Measurements from ENCODE around the gene CFAP210.

DNA sequence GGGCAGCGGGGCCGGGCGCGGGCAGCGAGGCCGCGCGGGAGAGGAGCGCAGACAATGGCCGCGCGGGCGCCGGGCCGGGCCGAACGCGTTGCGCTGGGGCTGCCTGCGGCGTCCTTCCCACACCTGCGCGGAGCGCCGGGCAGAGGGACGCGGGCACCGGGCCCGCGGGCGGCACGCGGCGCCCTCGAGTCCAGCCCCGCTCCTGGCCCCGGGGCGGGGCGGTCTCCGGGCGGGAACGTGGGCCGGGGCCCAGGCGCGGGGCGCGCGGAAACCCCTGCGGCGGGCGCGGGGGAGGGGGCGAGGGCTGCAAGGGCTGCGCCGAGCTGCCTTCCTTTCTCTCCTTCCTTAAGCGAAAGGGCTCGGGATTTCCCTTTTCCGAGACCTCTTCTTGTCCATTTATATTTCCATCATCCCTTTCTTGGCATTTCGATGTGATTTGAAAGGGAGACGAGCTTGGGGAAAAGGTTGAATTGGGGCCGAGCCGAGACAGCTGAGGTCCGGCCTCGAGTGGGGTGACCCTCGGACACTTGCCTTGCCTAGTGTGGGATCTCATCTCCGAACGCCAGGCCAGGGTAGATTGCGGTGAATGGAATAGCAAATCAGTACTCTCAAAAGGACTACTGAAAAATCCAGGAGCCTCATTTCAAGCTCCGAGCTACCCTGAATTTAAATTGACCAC is 40.1 kb upstream of the CFAP210 start:
- TF ChIP-seq, protein P1, sequence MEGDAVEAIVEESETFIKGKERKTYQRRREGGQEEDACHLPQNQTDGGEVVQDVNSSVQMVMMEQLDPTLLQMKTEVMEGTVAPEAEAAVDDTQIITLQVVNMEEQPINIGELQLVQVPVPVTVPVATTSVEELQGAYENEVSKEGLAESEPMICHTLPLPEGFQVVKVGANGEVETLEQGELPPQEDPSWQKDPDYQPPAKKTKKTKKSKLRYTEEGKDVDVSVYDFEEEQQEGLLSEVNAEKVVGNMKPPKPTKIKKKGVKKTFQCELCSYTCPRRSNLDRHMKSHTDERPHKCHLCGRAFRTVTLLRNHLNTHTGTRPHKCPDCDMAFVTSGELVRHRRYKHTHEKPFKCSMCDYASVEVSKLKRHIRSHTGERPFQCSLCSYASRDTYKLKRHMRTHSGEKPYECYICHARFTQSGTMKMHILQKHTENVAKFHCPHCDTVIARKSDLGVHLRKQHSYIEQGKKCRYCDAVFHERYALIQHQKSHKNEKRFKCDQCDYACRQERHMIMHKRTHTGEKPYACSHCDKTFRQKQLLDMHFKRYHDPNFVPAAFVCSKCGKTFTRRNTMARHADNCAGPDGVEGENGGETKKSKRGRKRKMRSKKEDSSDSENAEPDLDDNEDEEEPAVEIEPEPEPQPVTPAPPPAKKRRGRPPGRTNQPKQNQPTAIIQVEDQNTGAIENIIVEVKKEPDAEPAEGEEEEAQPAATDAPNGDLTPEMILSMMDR (IDR thresholded peaks at IDR 0.05), result no peak
- TF ChIP-seq POLR2AphosphoS5 (IDR thresholded peaks at IDR 0.05; ENCODE audit: insufficient read depth in 1 of 2, low read depth in 1 of 2) (no peak), POLR2A (IDR thresholded peaks at IDR 0.05) (no peak)
